Endothelial cell of hepatic sinusoid (primary cell): ENCODE results near the gene CRACR2A.

Experiments
- in situ Hi-C: cut with HindIII; loops from 2 replicates; pipeline ENCODE4 v1.10.0; 2017; ENCODE audit warnings: low sequenced_read_pairs

CRACR2A gene

GRCh38 chr12:3624273-3624672 is 128.6 kb downstream of the CRACR2A start:
- in situ Hi-C loops = no loop called here

- in situ Hi-C loops = no loop called here
These were observed 129.9 kb downstream of the CRACR2A start for GRCh38 chr12:3622822-3623690.

GRCh38 chr12:3622021-3622821 is 130.7 kb downstream of the CRACR2A start:
- in situ Hi-C loops = no loop called here

GRCh38 chr12:3620856-3621255 is 132.1 kb downstream of the CRACR2A start:
- in situ Hi-C loops = no loop called here

- in situ Hi-C loops = loop anchor here (5.0 kb wide), 1 partner anchor 65 kb away; no protein-coding TSS in a partner anchor
These were observed 135.3 kb downstream of the CRACR2A start for GRCh38 chr12:3617565-3617964.

- in situ Hi-C loops = loop anchor here (5.0 kb wide), 1 partner anchor 66 kb away; no protein-coding TSS in a partner anchor
These were observed 137.0 kb downstream of the CRACR2A start for GRCh38 chr12:3615862-3616261.

- in situ Hi-C loops = loop anchor here (5.0 kb wide), 1 partner anchor 67 kb away; no protein-coding TSS in a partner anchor
These were observed 138.0 kb downstream of the CRACR2A start for GRCh38 chr12:3614806-3615466.

- in situ Hi-C loops = no loop called here
These were observed 139.1 kb downstream of the CRACR2A start for GRCh38 chr12:3613641-3614395.

GRCh38 chr12:3611860-3612703 is 140.8 kb downstream of the CRACR2A start:
- in situ Hi-C loops = no loop called here

GRCh38 chr12:3607821-3608220 is 145.1 kb downstream of the CRACR2A start:
- in situ Hi-C loops = loop anchor here (5.0 kb wide), 2 partner anchors 36 to 76 kb away; no protein-coding TSS in a partner anchor

GRCh38 chr12:3607039-3607720 is 145.7 kb downstream of the CRACR2A start:
- in situ Hi-C loops = loop anchor here (5.0 kb wide), 2 partner anchors 35 to 75 kb away; no protein-coding TSS in a partner anchor

- in situ Hi-C loops = loop anchor here (5.0 kb wide), 2 partner anchors 34 to 74 kb away; no protein-coding TSS in a partner anchor
These were observed 146.8 kb downstream of the CRACR2A start for GRCh38 chr12:3606128-3606527.

GRCh38 chr12:3605692-3606091 is 147.2 kb downstream of the CRACR2A start:
- in situ Hi-C loops = loop anchor here (5.0 kb wide), 2 partner anchors 33 to 73 kb away; no protein-coding TSS in a partner anchor

GRCh38 chr12:3604748-3605586 is 147.9 kb downstream of the CRACR2A start:
- in situ Hi-C loops = loop anchor here (5.0 kb wide), 2 partner anchors 33 to 73 kb away; no protein-coding TSS in a partner anchor

- in situ Hi-C loops = no loop called here
These were observed 148.6 kb downstream of the CRACR2A start for GRCh38 chr12:3604286-3604685.

GRCh38 chr12:3603576-3603975 is 149.3 kb downstream of the CRACR2A start:
- in situ Hi-C loops = no loop called here

- in situ Hi-C loops = no loop called here
These were observed 150.4 kb downstream of the CRACR2A start for GRCh38 chr12:3602488-3602887.
